HEK293 (cell line): Measurements from ENCODE around the gene NMT2.

Source experiments
- CTCF ChIA-PET: fragments of 350-600 bp; formaldehyde crosslinking; extraction: SDS; loops from one replicate; lab custom pipeline; 2021; ENCODE audit warnings: antibody characterized with exemption; lab: Yijun Ruan, JAX
- POLR2A ChIA-PET: fragments of 300-600 bp; formaldehyde crosslinking; extraction: SDS; loops from one replicate; lab custom pipeline; 2020; ENCODE audit warnings: antibody characterized with exemption, inconsistent platforms; lab: Yijun Ruan, JAX
- H3K27ac ChIP-seq: fragments of 200-500 bp; sonication (Bioruptor generic); 2 replicates; pipeline ENCODE4 v1.5.1; 2014; ENCODE audit warnings: low read depth, low read length, control low read depth, inconsistent platforms; ENCODE audit errors: extremely low read depth
- H3K36me3 ChIP-seq, 2 experiments: fragments of 200-500 bp in 1 of 2; sonication (Bioruptor generic) in 1 of 2; 1 replicate in 1 of 2; 2 replicates in 1 of 2; pipeline ENCODE4 v1.5.1; 2014 to 2017; ENCODE audit warnings: inconsistent platforms in 2 of 2, low read length in 2 of 2; ENCODE audit not compliant: control insufficient read depth in 2 of 2, insufficient read depth in 1 of 2
- H3K4me1 ChIP-seq: fragments of 200-500 bp; sonication (Bioruptor generic); 2 replicates; pipeline ENCODE4 v1.5.1; 2014; ENCODE audit warnings: mild to moderate bottlenecking, low read length, inconsistent platforms; ENCODE audit not compliant: control insufficient read depth, insufficient read depth
- H3K4me3 ChIP-seq: 2 replicates; pipeline ENCODE4 v1.5.1; 2011; ENCODE audit warnings: low read depth, mild to moderate bottlenecking, control low read depth, low read length, moderate library complexity
- H3K9me3 ChIP-seq: fragments of 200-500 bp; sonication (Bioruptor generic); 2 replicates; pipeline ENCODE4 v1.5.1; 2014; ENCODE audit warnings: low read depth, low read length, inconsistent platforms; ENCODE audit not compliant: control insufficient read depth, insufficient read depth
- IKZF3 ChIP-seq: fragments of 450-650 bp; IDR thresholded peaks from 2 replicates; pipeline ENCODE4 v1.5.0; 2018; ENCODE audit warnings: missing biosample characterization, mild to moderate bottlenecking, missing genetic modification characterization, moderate library complexity
- ZEB2 ChIP-seq: fragments of 450-650 bp; formaldehyde crosslinking; IDR thresholded peaks from 2 replicates; pipeline ENCODE4 v1.5.1; 2016; ENCODE audit warnings: missing biosample characterization, missing genetic modification characterization
- ZFHX2 ChIP-seq: fragments of 450-650 bp; formaldehyde crosslinking; conservative IDR thresholded peaks from 2 replicates; pipeline ENCODE4 v1.5.1; 2016; ENCODE audit warnings: missing biosample characterization, missing genetic modification characterization
- ZNF335 ChIP-seq: fragments of 450-650 bp; formaldehyde crosslinking; conservative IDR thresholded peaks from 2 replicates; pipeline ENCODE4 v1.5.1; 2016; ENCODE audit warnings: missing biosample characterization, missing genetic modification characterization
- ZNF394 ChIP-seq: fragments of 450-650 bp; formaldehyde crosslinking; IDR thresholded peaks from 2 replicates; pipeline ENCODE4 v1.5.1; 2016; ENCODE audit warnings: missing biosample characterization, missing genetic modification characterization, mild to moderate bottlenecking, moderate library complexity, borderline replicate concordance
- ZNF433 ChIP-seq: fragments of 450-650 bp; formaldehyde crosslinking; IDR thresholded peaks from 2 replicates; pipeline ENCODE4 v1.5.1; 2016; ENCODE audit warnings: missing biosample characterization, missing genetic modification characterization, low read depth
- ZNF677 ChIP-seq: fragments of 450-650 bp; IDR thresholded peaks from 2 replicates; pipeline ENCODE4 v1.5.0; 2018; ENCODE audit warnings: missing biosample characterization, mild to moderate bottlenecking, missing genetic modification characterization, moderate library complexity
- TF ChIP-seq, protein P1 (sequence below): fragments of 450-650 bp; formaldehyde crosslinking; IDR thresholded peaks from 2 replicates; pipeline ENCODE4 v1.5.1; 2016; ENCODE audit warnings: missing biosample characterization, missing genetic modification characterization
- TF ChIP-seq, protein P2 (sequence below): fragments of 450-650 bp; formaldehyde crosslinking; IDR thresholded peaks from 2 replicates; pipeline ENCODE4 v1.5.1; 2016; ENCODE audit warnings: missing biosample characterization, missing genetic modification characterization
- TF ChIP-seq, protein P3 (sequence below): sonication (generic); formaldehyde crosslinking; IDR thresholded peaks from 2 replicates; pipeline ENCODE4 v1.8.1; 2022; ENCODE audit warnings: mild to moderate bottlenecking, moderate library complexity, missing genetic modification reagents
- TF ChIP-seq, protein P4 (sequence below): IDR thresholded peaks from 2 replicates; pipeline ENCODE4 v1.6.1; 2011; ENCODE audit warnings: mild to moderate bottlenecking, low read depth, low read length, borderline replicate concordance
- TF ChIP-seq, protein P5 (sequence below): fragments of 450-650 bp; formaldehyde crosslinking; IDR thresholded peaks from 2 replicates; pipeline ENCODE4 v1.5.1; 2016; ENCODE audit warnings: missing biosample characterization, missing genetic modification characterization, low read depth
- TF ChIP-seq, protein P6 (sequence below): fragments of 450-650 bp; formaldehyde crosslinking; IDR thresholded peaks from 2 replicates; pipeline ENCODE4 v1.5.1; 2016; ENCODE audit warnings: missing biosample characterization, missing genetic modification characterization
- TF ChIP-seq, protein P7 (sequence below): fragments of 450-650 bp; formaldehyde crosslinking; IDR thresholded peaks from 2 replicates; pipeline ENCODE4 v1.5.1; 2017; ENCODE audit warnings: missing biosample characterization, missing genetic modification characterization

The NMT2 gene

DNA sequence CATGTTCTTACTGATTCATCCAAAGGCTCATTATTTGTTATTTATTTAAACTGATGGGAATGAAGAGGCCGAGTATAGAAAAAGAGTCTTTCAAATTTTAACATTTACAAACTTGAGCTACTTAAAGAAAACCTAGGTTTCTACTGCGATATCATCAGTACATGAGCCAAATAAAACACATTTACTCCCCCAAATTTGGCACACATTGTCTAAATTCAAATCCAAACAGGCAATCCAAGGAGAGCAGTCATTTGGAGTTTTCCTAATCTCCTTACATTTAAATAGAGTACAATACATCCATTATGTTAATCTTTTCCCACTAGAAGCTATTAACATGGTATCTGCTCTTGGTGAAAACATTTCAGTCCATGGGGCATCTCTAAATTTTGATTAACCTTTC, 2.2 kb downstream of the NMT2 start (continued):
- TF ChIP-seq, protein P1, sequence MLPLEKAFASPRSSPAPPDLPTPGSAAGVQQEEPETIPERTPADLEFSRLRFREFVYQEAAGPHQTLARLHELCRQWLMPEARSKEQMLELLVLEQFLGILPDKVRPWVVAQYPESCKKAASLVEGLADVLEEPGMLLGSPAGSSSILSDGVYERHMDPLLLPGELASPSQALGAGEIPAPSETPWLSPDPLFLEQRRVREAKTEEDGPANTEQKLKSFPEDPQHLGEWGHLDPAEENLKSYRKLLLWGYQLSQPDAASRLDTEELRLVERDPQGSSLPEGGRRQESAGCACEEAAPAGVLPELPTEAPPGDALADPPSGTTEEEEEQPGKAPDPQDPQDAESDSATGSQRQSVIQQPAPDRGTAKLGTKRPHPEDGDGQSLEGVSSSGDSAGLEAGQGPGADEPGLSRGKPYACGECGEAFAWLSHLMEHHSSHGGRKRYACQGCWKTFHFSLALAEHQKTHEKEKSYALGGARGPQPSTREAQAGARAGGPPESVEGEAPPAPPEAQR = no peak
- TF ChIP-seq ZFHX2 (tag by site-specific recombination) = no peak
- TF ChIP-seq, protein P2, sequence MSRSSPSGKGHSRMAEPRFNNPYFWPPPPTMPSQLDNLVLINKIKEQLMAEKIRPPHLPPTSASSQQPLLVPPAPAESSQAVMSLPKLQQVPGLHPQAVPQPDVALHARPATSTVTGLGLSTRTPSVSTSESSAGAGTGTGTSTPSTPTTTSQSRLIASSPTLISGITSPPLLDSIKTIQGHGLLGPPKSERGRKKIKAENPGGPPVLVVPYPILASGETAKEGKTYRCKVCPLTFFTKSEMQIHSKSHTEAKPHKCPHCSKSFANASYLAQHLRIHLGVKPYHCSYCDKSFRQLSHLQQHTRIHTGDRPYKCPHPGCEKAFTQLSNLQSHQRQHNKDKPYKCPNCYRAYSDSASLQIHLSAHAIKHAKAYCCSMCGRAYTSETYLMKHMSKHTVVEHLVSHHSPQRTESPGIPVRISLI (tag by site-specific recombination) = no peak
- peak; percentile 71 for TF ChIP-seq ZNF335 (tag by site-specific recombination)
- TF ChIP-seq, protein P3, sequence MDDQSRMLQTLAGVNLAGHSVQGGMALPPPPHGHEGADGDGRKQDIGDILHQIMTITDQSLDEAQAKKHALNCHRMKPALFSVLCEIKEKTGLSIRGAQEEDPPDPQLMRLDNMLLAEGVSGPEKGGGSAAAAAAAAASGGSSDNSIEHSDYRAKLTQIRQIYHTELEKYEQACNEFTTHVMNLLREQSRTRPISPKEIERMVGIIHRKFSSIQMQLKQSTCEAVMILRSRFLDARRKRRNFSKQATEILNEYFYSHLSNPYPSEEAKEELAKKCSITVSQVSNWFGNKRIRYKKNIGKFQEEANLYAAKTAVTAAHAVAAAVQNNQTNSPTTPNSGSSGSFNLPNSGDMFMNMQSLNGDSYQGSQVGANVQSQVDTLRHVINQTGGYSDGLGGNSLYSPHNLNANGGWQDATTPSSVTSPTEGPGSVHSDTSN = no peak
- TF ChIP-seq, all 188 proteins: peak for 3

DNA sequence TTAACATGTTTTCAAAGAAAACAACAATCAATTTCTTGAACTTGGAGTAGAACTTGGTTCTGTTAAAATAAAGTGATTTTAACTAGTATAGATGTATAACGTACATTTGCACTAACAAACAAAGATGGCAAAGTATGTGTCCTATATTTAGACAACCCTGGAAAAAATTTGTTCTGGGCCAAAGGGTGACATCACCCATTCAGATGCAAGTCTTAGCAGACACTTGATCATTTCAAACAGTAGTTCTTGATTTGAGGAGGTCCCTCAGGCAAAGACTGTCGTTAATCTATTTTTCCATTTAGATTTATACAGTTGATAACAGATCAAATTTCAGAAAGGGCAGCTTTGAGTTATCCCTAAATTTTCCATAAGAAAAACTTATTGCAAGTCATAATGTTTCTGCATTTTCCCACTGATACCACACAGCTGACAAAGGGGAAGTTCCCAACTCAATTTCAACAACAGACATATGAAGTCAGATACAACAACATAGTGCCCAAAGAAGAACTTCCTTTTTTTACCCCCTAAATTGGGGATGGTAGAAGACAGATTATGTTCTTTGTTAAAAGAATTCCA, 5.2 kb downstream of the NMT2 start:
- H3K9me3 ChIP-seq = no peaks in the 10 kb centered on the region
- POLR2A ChIA-PET = interaction anchor here (0.6 kb wide), 1 partner anchor 203 kb away, joined by 6 read pairs; no protein-coding TSS in a partner anchor

DNA sequence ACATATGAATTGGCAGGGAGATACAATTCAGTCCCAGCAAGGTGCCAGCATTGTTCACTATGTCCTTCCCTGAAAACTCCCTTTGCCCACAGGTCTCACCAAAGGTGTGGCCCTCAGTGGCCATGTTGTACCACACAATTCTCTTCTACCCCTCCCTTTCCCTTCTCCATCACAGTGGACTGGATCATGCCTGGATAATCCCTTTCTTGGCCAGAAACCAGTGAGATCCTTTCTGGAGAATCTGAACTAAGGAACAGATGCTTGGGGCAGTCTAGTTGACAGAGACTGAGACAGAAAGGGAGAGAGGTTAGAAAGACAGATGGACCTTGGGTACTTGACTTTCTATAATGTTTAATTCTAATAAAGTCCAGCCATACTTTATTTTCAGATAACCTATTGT, 9.5 kb downstream of the NMT2 start:
- CTCF ChIA-PET = no interaction called here
- no peak overlapping the region for H3K4me3 ChIP-seq
- no peak overlapping the region for H3K27ac ChIP-seq
- POLR2A ChIA-PET = interaction anchor here (1.4 kb wide), 1 partner anchor 10 kb away, joined by 3 read pairs; the partner anchor contains the start of gene NMT2
- H3K4me1 ChIP-seq = peaks cover 8% of the 10 kb centered on the region
- H3K9me3 ChIP-seq = no peaks in the 10 kb centered on the region
- no peaks in the 10 kb centered on the region; a peak in 1 of 3 replicates for H3K36me3 ChIP-seq
- TF ChIP-seq, protein P4, sequence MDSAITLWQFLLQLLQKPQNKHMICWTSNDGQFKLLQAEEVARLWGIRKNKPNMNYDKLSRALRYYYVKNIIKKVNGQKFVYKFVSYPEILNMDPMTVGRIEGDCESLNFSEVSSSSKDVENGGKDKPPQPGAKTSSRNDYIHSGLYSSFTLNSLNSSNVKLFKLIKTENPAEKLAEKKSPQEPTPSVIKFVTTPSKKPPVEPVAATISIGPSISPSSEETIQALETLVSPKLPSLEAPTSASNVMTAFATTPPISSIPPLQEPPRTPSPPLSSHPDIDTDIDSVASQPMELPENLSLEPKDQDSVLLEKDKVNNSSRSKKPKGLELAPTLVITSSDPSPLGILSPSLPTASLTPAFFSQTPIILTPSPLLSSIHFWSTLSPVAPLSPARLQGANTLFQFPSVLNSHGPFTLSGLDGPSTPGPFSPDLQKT = no peak
- 0 out of 2 replicates have a peak, but pooled peaks have one; percentile 50 for TF ChIP-seq ZNF394 (tag by site-specific recombination)

More for the DNA sequence above, 5.2 kb downstream of the NMT2 start:
- no peak overlapping the region for H3K27ac ChIP-seq
- H3K36me3 ChIP-seq = no peaks in the 10 kb centered on the region; a peak in 1 of 3 replicates
- peaks cover 21% of the 10 kb centered on the region for H3K4me1 ChIP-seq
- CTCF ChIA-PET = interaction anchor here (0.9 kb wide), 1 partner anchor 59 kb away, joined by 3 read pairs; no protein-coding TSS in a partner anchor
- no peak overlapping the region for H3K4me3 ChIP-seq
- TF ChIP-seq, protein P5, sequence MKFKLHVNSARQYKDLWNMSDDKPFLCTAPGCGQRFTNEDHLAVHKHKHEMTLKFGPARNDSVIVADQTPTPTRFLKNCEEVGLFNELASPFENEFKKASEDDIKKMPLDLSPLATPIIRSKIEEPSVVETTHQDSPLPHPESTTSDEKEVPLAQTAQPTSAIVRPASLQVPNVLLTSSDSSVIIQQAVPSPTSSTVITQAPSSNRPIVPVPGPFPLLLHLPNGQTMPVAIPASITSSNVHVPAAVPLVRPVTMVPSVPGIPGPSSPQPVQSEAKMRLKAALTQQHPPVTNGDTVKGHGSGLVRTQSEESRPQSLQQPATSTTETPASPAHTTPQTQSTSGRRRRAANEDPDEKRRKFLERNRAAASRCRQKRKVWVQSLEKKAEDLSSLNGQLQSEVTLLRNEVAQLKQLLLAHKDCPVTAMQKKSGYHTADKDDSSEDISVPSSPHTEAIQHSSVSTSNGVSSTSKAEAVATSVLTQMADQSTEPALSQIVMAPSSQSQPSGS (tag by site-specific recombination) = peak; percentile 67
- TF ChIP-seq, protein P6, sequence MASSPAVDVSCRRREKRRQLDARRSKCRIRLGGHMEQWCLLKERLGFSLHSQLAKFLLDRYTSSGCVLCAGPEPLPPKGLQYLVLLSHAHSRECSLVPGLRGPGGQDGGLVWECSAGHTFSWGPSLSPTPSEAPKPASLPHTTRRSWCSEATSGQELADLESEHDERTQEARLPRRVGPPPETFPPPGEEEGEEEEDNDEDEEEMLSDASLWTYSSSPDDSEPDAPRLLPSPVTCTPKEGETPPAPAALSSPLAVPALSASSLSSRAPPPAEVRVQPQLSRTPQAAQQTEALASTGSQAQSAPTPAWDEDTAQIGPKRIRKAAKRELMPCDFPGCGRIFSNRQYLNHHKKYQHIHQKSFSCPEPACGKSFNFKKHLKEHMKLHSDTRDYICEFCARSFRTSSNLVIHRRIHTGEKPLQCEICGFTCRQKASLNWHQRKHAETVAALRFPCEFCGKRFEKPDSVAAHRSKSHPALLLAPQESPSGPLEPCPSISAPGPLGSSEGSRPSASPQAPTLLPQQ = 0 out of 2 replicates have a peak, but pooled peaks have one; percentile 25
- TF ChIP-seq, protein P7, sequence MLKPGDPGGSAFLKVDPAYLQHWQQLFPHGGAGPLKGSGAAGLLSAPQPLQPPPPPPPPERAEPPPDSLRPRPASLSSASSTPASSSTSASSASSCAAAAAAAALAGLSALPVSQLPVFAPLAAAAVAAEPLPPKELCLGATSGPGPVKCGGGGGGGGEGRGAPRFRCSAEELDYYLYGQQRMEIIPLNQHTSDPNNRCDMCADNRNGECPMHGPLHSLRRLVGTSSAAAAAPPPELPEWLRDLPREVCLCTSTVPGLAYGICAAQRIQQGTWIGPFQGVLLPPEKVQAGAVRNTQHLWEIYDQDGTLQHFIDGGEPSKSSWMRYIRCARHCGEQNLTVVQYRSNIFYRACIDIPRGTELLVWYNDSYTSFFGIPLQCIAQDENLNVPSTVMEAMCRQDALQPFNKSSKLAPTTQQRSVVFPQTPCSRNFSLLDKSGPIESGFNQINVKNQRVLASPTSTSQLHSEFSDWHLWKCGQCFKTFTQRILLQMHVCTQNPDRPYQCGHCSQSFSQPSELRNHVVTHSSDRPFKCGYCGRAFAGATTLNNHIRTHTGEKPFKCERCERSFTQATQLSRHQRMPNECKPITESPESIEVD = peak; percentile 73
- TF ChIP-seq ZEB2 (tag by site-specific recombination) (0 out of 2 replicates have a peak, but pooled peaks have one; percentile 11), ZNF433 (no peak), IKZF3 (tag by site-specific recombination) (peak; percentile 26; the same call in 1 of the 2 replicates), ZNF677 (no peak)
